MM.1S (cell line): Measurements from ENCODE around the gene HOXB6.
A peak's percentile ranks its signal among the peaks of the same experiment; 100 is the strongest.

Experiments used
- DNase-seq: peaks from one replicate; pipeline ENCODE4 v3.0.0-alpha.2; 2015
- H2AFZ ChIP-seq: fragments of 300-600 bp; sonication (generic); 2 replicates; pipeline ENCODE4 v1.6.0; 2016; ENCODE audit warnings: antibody characterized with exemption, low read length
- H3F3A ChIP-seq: fragments of 300-600 bp; sonication (generic); 2 replicates; pipeline ENCODE4 v1.6.1; 2016; ENCODE audit warnings: mild to moderate bottlenecking, antibody characterized with exemption, low read length, moderate library complexity, mixed read lengths; ENCODE audit not compliant: insufficient read depth
- H3K27ac ChIP-seq: fragments of 300-600 bp; sonication (generic); 2 replicates; pipeline ENCODE4 v1.5.1; 2016; ENCODE audit warnings: mild to moderate bottlenecking, low read length
- H3K27me3 ChIP-seq: fragments of 300-600 bp; sonication (generic); replicated peaks from 2 replicates; pipeline ENCODE4 v1.6.0; 2016; ENCODE audit warnings: low read length; ENCODE audit not compliant: insufficient read depth
- H3K36me3 ChIP-seq: fragments of 300-600 bp; sonication (generic); replicated peaks from 2 replicates; pipeline ENCODE4 v1.6.1; 2016; ENCODE audit warnings: mild to moderate bottlenecking, low read length, mixed read lengths; ENCODE audit not compliant: insufficient read depth
- H3K4me1 ChIP-seq: fragments of 300-600 bp; sonication (generic); 2 replicates; pipeline ENCODE4 v1.6.1; 2016; ENCODE audit warnings: low read length, mixed read lengths
- H3K4me2 ChIP-seq: fragments of 300-600 bp; sonication (generic); 2 replicates; pipeline ENCODE4 v1.6.0; 2016; ENCODE audit warnings: low read depth, low read length
- H3K4me3 ChIP-seq: fragments of 300-600 bp; sonication (generic); 2 replicates; pipeline ENCODE4 v1.5.1; 2016; ENCODE audit warnings: low read length, mixed read lengths
- H3K79me2 ChIP-seq: fragments of 300-600 bp; sonication (generic); 2 replicates; pipeline ENCODE4 v1.6.1; 2016; ENCODE audit warnings: mixed run types, low read length, mixed read lengths
- H3K9ac ChIP-seq: fragments of 300-600 bp; sonication (generic); 2 replicates; pipeline ENCODE4 v1.6.1; 2016; ENCODE audit warnings: low read length, mixed read lengths
- H3K9me2 ChIP-seq: fragments of 300-600 bp; sonication (generic); replicated peaks from 2 replicates; pipeline ENCODE4 v1.6.1; 2016; ENCODE audit warnings: mild to moderate bottlenecking, low read length, mixed read lengths; ENCODE audit not compliant: insufficient read depth
- H3K9me3 ChIP-seq: fragments of 300-600 bp; sonication (generic); replicated peaks from 2 replicates; pipeline ENCODE4 v1.6.1; 2016; ENCODE audit warnings: mild to moderate bottlenecking, low read length, mixed read lengths; ENCODE audit not compliant: insufficient read depth
- H4K20me1 ChIP-seq: fragments of 300-600 bp; sonication (generic); 2 replicates; pipeline ENCODE4 v1.6.1; 2016; ENCODE audit warnings: mild to moderate bottlenecking, low read length, moderate library complexity, mixed read lengths; ENCODE audit not compliant: insufficient read depth
- EZH2 ChIP-seq: fragments of 300-600 bp; sonication (generic); optimal IDR thresholded peaks from 2 replicates; pipeline ENCODE3; 2017; ENCODE audit warnings: low read depth, mild to moderate bottlenecking, antibody characterized with exemption, low read length, mixed read lengths
- EZH2phosphoT487 ChIP-seq: fragments of 300-600 bp; sonication (generic); IDR thresholded peaks from 2 replicates; pipeline ENCODE4 v1.6.1; 2018; ENCODE audit warnings: antibody characterized with exemption, low read length
- TF ChIP-seq, protein P1 (sequence below): fragments of 300-600 bp; sonication (generic); IDR thresholded peaks from 2 replicates; pipeline ENCODE4 v1.5.1; 2016; ENCODE audit warnings: antibody characterized with exemption, low read length, mixed read lengths

HOXB6 gene

DNA sequence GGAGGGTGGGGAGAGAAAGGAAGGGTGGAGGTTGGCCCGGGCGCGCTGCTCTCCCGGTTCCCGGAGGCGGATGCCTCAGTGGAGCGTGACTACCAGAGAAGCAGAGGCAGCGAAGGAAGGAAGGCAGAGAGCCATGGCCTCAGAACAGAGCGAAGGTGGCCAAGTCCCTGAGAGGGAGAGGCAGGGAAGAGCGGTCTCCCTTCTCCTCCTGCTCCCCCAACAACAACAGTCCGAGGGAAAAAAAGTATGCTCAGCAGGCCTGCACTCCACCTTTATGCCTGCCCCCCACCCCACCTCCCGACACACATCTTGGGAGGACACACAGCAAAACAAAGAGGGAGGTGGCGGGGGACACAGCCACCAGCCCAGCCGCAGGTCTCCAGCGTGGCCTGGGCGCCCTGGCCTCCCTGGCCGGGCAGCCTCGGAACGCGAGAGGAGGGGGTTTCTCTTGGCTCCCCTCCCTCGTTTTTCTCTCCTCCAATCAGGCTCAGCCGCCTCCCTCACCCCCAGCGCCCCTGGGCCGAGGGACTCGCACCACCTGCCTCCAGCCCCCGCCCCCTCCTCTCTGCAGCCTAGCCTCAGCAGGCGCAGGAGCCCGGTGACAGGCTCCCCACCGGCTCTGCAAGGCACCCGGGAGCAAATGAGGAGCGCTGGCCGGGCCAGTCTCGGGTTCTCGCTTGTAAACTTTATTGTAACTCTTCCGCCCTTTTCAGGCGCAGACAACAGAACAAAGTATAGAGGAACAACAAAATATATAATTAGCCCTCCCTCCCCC, 7.1 kb upstream of the HOXB6 start:
- DNase-seq, result no peak
- H3K9me2 ChIP-seq, result no peaks in the 10 kb centered on the region
- H4K20me1 ChIP-seq, result no peaks in the 10 kb centered on the region

DNA sequence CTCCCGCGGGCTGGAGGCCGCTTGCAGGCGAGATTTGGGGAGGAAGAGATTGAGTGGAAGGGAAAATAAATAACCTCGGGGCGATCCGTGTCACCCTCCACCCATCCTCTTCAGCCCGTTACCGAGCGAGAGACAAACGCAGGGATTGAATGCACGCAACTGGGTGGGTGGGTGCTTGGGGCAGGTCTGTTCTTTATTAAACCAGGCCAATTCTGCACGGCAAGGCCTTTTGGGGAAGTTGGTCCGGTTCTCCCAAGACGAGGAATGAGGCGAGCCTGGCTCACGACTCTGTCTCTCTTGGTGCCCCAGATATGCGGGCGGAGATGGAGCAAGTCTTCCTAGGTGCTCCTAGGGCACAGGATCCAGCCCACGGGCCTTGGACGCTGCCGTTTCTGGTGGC, 6.4 kb upstream of the HOXB6 start:
- no peaks in the 10 kb centered on the region for H3K9me3 ChIP-seq
- H3K4me1 ChIP-seq, result peaks cover 8% of the 10 kb centered on the region; the same call in 1 of the 2 replicates
- H3K79me2 ChIP-seq, result no peaks in the 10 kb centered on the region
- peaks cover 26% of the 10 kb centered on the region for H3K27me3 ChIP-seq
- peak overlapping the region; percentile 71; the same call in 1 of the 2 replicates for H3K9ac ChIP-seq
- TF ChIP-seq, protein P1, sequence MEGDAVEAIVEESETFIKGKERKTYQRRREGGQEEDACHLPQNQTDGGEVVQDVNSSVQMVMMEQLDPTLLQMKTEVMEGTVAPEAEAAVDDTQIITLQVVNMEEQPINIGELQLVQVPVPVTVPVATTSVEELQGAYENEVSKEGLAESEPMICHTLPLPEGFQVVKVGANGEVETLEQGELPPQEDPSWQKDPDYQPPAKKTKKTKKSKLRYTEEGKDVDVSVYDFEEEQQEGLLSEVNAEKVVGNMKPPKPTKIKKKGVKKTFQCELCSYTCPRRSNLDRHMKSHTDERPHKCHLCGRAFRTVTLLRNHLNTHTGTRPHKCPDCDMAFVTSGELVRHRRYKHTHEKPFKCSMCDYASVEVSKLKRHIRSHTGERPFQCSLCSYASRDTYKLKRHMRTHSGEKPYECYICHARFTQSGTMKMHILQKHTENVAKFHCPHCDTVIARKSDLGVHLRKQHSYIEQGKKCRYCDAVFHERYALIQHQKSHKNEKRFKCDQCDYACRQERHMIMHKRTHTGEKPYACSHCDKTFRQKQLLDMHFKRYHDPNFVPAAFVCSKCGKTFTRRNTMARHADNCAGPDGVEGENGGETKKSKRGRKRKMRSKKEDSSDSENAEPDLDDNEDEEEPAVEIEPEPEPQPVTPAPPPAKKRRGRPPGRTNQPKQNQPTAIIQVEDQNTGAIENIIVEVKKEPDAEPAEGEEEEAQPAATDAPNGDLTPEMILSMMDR, result no peak
- TF ChIP-seq EZH2phosphoT487 (no peak), EZH2 (no peak)
- no peaks in the 10 kb centered on the region for H3K36me3 ChIP-seq
- peaks cover 4% of the 10 kb centered on the region for H3F3A ChIP-seq
- H4K20me1 ChIP-seq, result no peaks in the 10 kb centered on the region
- DNase-seq, result no peak
- H3K4me3 ChIP-seq, result peak overlapping the region; percentile 87
- no peaks in the 10 kb centered on the region for H3K9me2 ChIP-seq
- H2AFZ ChIP-seq, result peak overlapping the region; percentile 98
- H3K4me2 ChIP-seq, result peak overlapping the region; percentile 99
- H3K27ac ChIP-seq, result no peak overlapping the region

More for the DNA sequence above, 7.1 kb upstream of the HOXB6 start:
- H3K79me2 ChIP-seq, result no peaks in the 10 kb centered on the region
- no peaks in the 10 kb centered on the region for H3K36me3 ChIP-seq
- H3F3A ChIP-seq, result peaks cover 4% of the 10 kb centered on the region
- peaks cover 8% of the 10 kb centered on the region; the same call in 1 of the 2 replicates for H3K4me1 ChIP-seq
- H2AFZ ChIP-seq, result peak overlapping the region; percentile 98
- no peaks in the 10 kb centered on the region for H3K9me3 ChIP-seq
- peak overlapping the region; percentile 9; the same call in 1 of the 2 replicates for H3K9ac ChIP-seq
- no peak overlapping the region for H3K27ac ChIP-seq
- TF ChIP-seq EZH2, result no peak
- TF ChIP-seq, protein P1, result no peak
- TF ChIP-seq EZH2phosphoT487, result no peak
- H3K4me3 ChIP-seq, result peak overlapping the region; percentile 87
- peak overlapping the region; percentile 99 for H3K4me2 ChIP-seq
- peaks cover 33% of the 10 kb centered on the region for H3K27me3 ChIP-seq

DNA sequence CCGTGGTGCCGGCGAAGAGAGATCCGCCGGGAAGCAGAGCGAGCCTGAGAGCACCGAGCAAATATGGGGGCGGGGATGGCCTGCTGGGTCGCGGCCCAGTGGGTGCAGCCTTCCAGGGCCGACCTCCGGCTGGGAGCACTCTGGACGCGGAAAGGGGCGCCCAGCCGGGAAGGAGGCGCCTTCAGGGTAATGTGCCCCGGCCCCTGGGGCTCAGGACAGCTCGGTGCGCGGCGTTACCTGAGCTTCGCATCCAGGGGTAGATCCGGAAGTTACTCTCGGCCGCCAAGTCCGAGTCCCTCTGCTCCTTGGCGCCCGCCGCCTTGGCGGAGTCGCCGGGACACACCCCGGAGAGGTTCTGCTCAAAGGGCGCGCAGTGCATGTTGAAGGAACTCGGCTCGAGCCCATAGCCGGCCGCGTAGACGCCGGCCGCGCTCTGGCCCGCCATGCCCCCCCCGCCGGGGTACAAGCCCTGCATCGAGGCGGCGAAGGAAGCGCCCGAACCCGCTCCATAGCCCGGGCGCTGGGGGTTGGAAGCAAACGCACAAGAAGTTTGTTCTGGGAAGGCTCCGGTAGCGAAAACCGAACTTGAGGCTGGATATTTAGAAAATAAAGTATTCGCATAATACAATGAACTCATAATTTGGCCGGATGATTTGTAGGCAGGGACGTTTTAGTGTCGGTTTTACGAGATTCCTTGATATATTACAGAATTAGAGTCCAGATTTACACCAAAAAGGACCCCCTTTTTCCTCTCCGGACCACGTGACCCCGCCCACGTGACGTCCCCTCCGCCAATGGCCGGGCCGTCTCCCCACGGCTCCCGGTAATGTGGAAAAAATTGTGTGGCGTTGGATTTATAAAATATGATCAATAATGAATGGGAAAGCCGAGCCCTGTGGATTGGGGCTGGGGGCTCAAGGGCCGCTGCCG, 5.8 kb upstream of the HOXB6 start, which contains the start of gene HOXB7:
Gene HOXB7, minus strand, starts transcription at position 736 of the 930 bp plus-strand sequence. Its CDS starts 99 bp downstream, at position 637.
- no peaks in the 10 kb centered on the region for H3K36me3 ChIP-seq
- peak within 1 kb of the TSS; percentile 99 for H3K4me2 ChIP-seq
- H3K27me3 ChIP-seq, result peaks cover 20% of the 10 kb centered on the region
- no peaks in the 10 kb centered on the region for H3K9me2 ChIP-seq
- H4K20me1 ChIP-seq, result no peaks in the 10 kb centered on the region
- H3K27ac ChIP-seq, result no peak within 1 kb of the TSS
- H3K4me3 ChIP-seq, result peak within 1 kb of the TSS; percentile 87
- H2AFZ ChIP-seq, result peak within 1 kb of the TSS; percentile 98
- TF ChIP-seq, protein P1, result no peak
- TF ChIP-seq EZH2phosphoT487 (no peak), EZH2 (no peak)
- H3K9ac ChIP-seq, result peak within 1 kb of the TSS; percentile 71
- H3K79me2 ChIP-seq, result no peaks in the 10 kb centered on the region
- peaks cover 4% of the 10 kb centered on the region for H3F3A ChIP-seq
- peaks cover 8% of the 10 kb centered on the region; the same call in 1 of the 2 replicates for H3K4me1 ChIP-seq
- H3K9me3 ChIP-seq, result no peaks in the 10 kb centered on the region
- peak; percentile 57 for DNase-seq
